HEK293 (cell line): ENCODE data around the gene SAP25.
A peak's percentile ranks its signal among the peaks of the same experiment; 100 is the strongest.

Experiments used
- MEIS1 ChIP-seq: sonication (generic); formaldehyde crosslinking; IDR thresholded peaks from 2 replicates; pipeline ENCODE4 v1.8.1; 2022; ENCODE audit warnings: missing genetic modification reagents, mild to moderate bottlenecking, borderline replicate concordance
- WT1 ChIP-seq: fragments of 450-650 bp; formaldehyde crosslinking; IDR thresholded peaks from 2 replicates; pipeline ENCODE4 v1.5.1; 2016; ENCODE audit warnings: missing biosample characterization, missing genetic modification characterization
- ZNF174 ChIP-seq: fragments of 450-650 bp; formaldehyde crosslinking; IDR thresholded peaks from 2 replicates; pipeline ENCODE4 v1.5.0; 2017; ENCODE audit warnings: missing biosample characterization, mild to moderate bottlenecking, missing genetic modification characterization
- ZNF350 ChIP-seq: fragments of 450-650 bp; formaldehyde crosslinking; IDR thresholded peaks from 2 replicates; pipeline ENCODE4 v1.5.0; 2017; ENCODE audit warnings: missing biosample characterization, mild to moderate bottlenecking, missing genetic modification characterization
- ZNF660 ChIP-seq: fragments of 450-650 bp; IDR thresholded peaks from 2 replicates; pipeline ENCODE4 v1.5.1; 2018; ENCODE audit warnings: missing biosample characterization, mild to moderate bottlenecking, missing genetic modification characterization
- TF ChIP-seq, protein P1 (sequence below): fragments of 450-650 bp; formaldehyde crosslinking; IDR thresholded peaks from 2 replicates; pipeline ENCODE4 v1.5.1; 2016; ENCODE audit warnings: missing biosample characterization, missing genetic modification characterization
- TF ChIP-seq, protein P2 (sequence below): fragments of 450-650 bp; formaldehyde crosslinking; IDR thresholded peaks from 2 replicates; pipeline ENCODE4 v1.5.1; 2016; ENCODE audit warnings: missing biosample characterization, missing genetic modification characterization
- TF ChIP-seq, protein P3 (sequence below): fragments of 450-650 bp; formaldehyde crosslinking; IDR thresholded peaks from 2 replicates; pipeline ENCODE4 v1.5.1; 2016; ENCODE audit warnings: missing biosample characterization, missing genetic modification characterization, borderline replicate concordance

DNA sequence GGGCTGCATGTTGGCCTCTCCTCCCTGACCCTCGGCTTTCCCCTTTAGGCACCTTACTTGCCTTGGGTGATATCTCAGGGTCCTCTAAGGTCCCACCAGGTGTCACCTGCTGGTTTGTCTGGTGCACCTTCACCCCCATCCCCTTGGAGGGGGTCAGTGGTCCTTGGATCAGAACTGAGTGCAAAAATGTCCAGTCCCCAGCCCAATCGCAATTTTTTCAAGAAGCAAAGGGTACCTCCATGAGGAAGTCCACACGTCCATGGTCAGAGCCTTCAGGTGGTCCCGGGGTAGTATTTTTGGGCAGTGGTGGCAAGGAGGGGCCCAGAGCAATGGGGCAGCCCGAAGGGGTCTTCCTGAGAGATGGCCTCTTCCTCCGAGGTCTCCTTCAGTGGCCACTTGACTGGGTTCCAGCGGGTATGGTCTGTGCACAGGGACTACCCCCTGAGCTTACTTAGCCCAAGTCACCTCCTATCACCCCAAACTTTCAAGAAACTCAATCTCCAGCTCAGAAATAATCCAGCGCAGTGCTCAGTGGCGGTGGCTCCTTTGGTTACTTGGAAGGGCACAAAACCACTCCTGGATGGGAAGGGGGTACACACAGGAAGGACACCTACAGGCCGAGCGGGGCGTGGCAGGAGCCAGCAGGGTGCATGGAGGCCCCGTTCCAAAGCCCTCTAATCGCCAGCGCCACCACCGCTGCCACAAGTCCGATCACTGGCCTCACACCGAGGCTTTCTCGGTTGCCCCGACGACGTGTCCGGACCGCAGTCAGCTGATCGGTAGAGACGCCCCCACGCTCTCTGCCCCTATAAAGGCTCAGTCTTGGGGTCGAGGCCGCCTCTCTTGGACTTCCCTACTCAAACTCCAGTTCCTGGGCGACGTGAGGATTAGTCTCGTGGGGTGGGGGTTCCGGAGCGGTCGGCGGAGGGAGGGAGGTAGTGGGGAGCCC is 4.5 kb downstream of the SAP25 start:
- no peak for TF ChIP-seq WT1 (tag by site-specific recombination)
- TF ChIP-seq, protein P1, sequence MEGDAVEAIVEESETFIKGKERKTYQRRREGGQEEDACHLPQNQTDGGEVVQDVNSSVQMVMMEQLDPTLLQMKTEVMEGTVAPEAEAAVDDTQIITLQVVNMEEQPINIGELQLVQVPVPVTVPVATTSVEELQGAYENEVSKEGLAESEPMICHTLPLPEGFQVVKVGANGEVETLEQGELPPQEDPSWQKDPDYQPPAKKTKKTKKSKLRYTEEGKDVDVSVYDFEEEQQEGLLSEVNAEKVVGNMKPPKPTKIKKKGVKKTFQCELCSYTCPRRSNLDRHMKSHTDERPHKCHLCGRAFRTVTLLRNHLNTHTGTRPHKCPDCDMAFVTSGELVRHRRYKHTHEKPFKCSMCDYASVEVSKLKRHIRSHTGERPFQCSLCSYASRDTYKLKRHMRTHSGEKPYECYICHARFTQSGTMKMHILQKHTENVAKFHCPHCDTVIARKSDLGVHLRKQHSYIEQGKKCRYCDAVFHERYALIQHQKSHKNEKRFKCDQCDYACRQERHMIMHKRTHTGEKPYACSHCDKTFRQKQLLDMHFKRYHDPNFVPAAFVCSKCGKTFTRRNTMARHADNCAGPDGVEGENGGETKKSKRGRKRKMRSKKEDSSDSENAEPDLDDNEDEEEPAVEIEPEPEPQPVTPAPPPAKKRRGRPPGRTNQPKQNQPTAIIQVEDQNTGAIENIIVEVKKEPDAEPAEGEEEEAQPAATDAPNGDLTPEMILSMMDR (tag by site-specific recombination), result peak; percentile 87
- TF ChIP-seq, protein P2, sequence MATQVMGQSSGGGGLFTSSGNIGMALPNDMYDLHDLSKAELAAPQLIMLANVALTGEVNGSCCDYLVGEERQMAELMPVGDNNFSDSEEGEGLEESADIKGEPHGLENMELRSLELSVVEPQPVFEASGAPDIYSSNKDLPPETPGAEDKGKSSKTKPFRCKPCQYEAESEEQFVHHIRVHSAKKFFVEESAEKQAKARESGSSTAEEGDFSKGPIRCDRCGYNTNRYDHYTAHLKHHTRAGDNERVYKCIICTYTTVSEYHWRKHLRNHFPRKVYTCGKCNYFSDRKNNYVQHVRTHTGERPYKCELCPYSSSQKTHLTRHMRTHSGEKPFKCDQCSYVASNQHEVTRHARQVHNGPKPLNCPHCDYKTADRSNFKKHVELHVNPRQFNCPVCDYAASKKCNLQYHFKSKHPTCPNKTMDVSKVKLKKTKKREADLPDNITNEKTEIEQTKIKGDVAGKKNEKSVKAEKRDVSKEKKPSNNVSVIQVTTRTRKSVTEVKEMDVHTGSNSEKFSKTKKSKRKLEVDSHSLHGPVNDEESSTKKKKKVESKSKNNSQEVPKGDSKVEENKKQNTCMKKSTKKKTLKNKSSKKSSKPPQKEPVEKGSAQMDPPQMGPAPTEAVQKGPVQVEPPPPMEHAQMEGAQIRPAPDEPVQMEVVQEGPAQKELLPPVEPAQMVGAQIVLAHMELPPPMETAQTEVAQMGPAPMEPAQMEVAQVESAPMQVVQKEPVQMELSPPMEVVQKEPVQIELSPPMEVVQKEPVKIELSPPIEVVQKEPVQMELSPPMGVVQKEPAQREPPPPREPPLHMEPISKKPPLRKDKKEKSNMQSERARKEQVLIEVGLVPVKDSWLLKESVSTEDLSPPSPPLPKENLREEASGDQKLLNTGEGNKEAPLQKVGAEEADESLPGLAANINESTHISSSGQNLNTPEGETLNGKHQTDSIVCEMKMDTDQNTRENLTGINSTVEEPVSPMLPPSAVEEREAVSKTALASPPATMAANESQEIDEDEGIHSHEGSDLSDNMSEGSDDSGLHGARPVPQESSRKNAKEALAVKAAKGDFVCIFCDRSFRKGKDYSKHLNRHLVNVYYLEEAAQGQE (tag by site-specific recombination), result no peak
- no peak for TF ChIP-seq ZNF174
- no peak for TF ChIP-seq ZNF660
- no peak for TF ChIP-seq ZNF350
- TF ChIP-seq, protein P3, sequence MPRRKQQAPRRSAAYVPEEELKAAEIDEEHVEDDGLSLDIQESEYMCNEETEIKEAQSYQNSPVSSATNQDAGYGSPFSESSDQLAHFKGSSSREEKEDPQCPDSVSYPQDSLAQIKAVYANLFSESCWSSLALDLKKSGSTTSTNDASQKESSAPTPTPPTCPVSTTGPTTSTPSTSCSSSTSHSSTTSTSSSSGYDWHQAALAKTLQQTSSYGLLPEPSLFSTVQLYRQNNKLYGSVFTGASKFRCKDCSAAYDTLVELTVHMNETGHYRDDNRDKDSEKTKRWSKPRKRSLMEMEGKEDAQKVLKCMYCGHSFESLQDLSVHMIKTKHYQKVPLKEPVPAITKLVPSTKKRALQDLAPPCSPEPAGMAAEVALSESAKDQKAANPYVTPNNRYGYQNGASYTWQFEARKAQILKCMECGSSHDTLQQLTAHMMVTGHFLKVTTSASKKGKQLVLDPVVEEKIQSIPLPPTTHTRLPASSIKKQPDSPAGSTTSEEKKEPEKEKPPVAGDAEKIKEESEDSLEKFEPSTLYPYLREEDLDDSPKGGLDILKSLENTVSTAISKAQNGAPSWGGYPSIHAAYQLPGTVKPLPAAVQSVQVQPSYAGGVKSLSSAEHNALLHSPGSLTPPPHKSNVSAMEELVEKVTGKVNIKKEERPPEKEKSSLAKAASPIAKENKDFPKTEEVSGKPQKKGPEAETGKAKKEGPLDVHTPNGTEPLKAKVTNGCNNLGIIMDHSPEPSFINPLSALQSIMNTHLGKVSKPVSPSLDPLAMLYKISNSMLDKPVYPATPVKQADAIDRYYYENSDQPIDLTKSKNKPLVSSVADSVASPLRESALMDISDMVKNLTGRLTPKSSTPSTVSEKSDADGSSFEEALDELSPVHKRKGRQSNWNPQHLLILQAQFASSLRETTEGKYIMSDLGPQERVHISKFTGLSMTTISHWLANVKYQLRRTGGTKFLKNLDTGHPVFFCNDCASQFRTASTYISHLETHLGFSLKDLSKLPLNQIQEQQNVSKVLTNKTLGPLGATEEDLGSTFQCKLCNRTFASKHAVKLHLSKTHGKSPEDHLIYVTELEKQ (tag by site-specific recombination), result no peak
- no peak for TF ChIP-seq MEIS1
